CD4-positive, CD25-positive, alpha-beta regulatory T cell (primary cell): ENCODE data around the gene RNGTT. TPM values are rescaled to one million over a fixed set of nuclear protein-coding genes. Genes with fewer than 3 reads are reported as not detected.

Source experiments
- ATAC-seq, 2 donors: fragments of 150-1000 bp; cut with Tn5 transposase; one replicate each; pipeline ENCODE4 v1.10.0; 2021; ENCODE audit warnings: low read depth in 2 of 2, moderate number of reproducible peaks in 2 of 2, moderate library complexity in 1 of 2
- DNase-seq, 3 donors: peaks; one replicate each; pipeline versions ENCODE4 v3.0.0 to v3.0.0-alpha.2; 2012 to 2022; ENCODE audit warnings: mixed read lengths in 1 of 3
- H3K27ac ChIP-seq: one replicate; pipeline ENCODE4 v1.7.0; 2013; ENCODE audit warnings: mild to moderate bottlenecking, low read length; ENCODE audit not compliant: insufficient read depth, poor library complexity, severe bottlenecking
- H3K27me3 ChIP-seq: one replicate; pipeline ENCODE4 v1.7.0; 2013; ENCODE audit warnings: low read length; ENCODE audit not compliant: control insufficient read depth, insufficient read depth
- H3K36me3 ChIP-seq: one replicate; pipeline ENCODE4 v1.7.0; 2013; ENCODE audit warnings: mild to moderate bottlenecking, low read length, moderate library complexity; ENCODE audit not compliant: control insufficient read depth, insufficient read depth
- H3K4me1 ChIP-seq: 2 replicates; pipeline ENCODE4 v1.7.0; 2013; ENCODE audit warnings: mild to moderate bottlenecking, low read length; ENCODE audit not compliant: insufficient read depth, control insufficient read depth, poor library complexity, severe bottlenecking
- H3K4me3 ChIP-seq: one replicate; pipeline ENCODE4 v1.7.0; 2013; ENCODE audit warnings: low read depth, mild to moderate bottlenecking, low read length, moderate library complexity
- H3K9me3 ChIP-seq, 2 experiments: 1 replicate in 1 of 2; 2 replicates in 1 of 2; pipeline ENCODE4 v1.7.0; 2013; ENCODE audit warnings: low read length in 2 of 2, mild to moderate bottlenecking in 1 of 2, moderate library complexity in 1 of 2; ENCODE audit not compliant: control insufficient read depth in 2 of 2
- H3K27ac Mint-ChIP-seq, 3 donors: one replicate each; pipeline ENCODE4 v1.8.0; 2020 to 2022; ENCODE audit warnings: mild to moderate bottlenecking in 3 of 3, mixed read lengths in 3 of 3, moderate library complexity in 2 of 3
- H3K27me3 Mint-ChIP-seq: one replicate; pipeline ENCODE4 v1.8.0; 2022; ENCODE audit warnings: mild to moderate bottlenecking, mixed read lengths
- H3K36me3 Mint-ChIP-seq: one replicate; pipeline ENCODE4 v1.8.0; 2020; ENCODE audit warnings: mixed read lengths
- H3K4me1 Mint-ChIP-seq, 4 donors: one replicate each; pipeline ENCODE4 v1.8.0; 2020 to 2022; ENCODE audit warnings: mixed read lengths in 4 of 4, mild to moderate bottlenecking in 1 of 4
- H3K4me3 Mint-ChIP-seq, 4 donors: one replicate each; pipeline ENCODE4 v1.8.0; 2020 to 2022; ENCODE audit warnings: mild to moderate bottlenecking in 4 of 4, mixed read lengths in 4 of 4, moderate library complexity in 3 of 4
- H3K9me3 Mint-ChIP-seq, 7 donors: one replicate each; pipeline ENCODE4 v1.8.0; 2020 to 2022; ENCODE audit warnings: mixed read lengths in 7 of 7, mild to moderate bottlenecking in 3 of 7, moderate library complexity in 2 of 7
- polyA plus RNA-seq, 4 donors: library from polyadenylated mRNA; unstranded; fragments of 300-500 nt; fragmentation: Illumina TruSeq; gene quantifications; one replicate each; pipeline ENCODE4 v1.2.3, GENCODE V29; 2021
- total RNA-seq: library from RNA; stranded (reverse); gene quantifications from one replicate; pipeline ENCODE4 v1.2.3, GENCODE V29; 2022

The RNGTT gene
- total and polyA plus RNA-seq, 5 donors from 2014 or later: 14.8 to 22.5 (median 21.8) TPM

- Histone ChIP-seq H3K4me1 (no peaks in the 10 kb centered on the region), H3K27ac (no peak overlapping the region), H3K27me3 (no peaks in the 10 kb centered on the region), H3K36me3 (no peaks in the 10 kb centered on the region), H3K9me3 (no peaks in the 10 kb centered on the region), H3K4me3 (no peak overlapping the region)
- DNase-seq: no peak
- ATAC-seq: no peak
- H3K27me3 Mint-ChIP-seq: no peaks in the 10 kb centered on the region
- H3K4me1 Mint-ChIP-seq: peaks cover 0 to 9% (median 4%) of the 10 kb centered on the region in 4 donors
- H3K4me3 Mint-ChIP-seq: no peak overlapping the region
- no peak overlapping the region for H3K27ac Mint-ChIP-seq
- peaks cover 8% of the 10 kb centered on the region for H3K36me3 Mint-ChIP-seq
- no peaks in the 10 kb centered on the region for H3K9me3 Mint-ChIP-seq
Observed at GRCh38 chr6:88631830-88632229, 331.6 kb downstream of the RNGTT start.

GRCh38 chr6:88629838-88630494 lies 333.5 kb downstream of the RNGTT start:
- H3K9me3 Mint-ChIP-seq: peaks cover 0 to 2% (median 0%) of the 10 kb centered on the region in 7 donors
- H3K27me3 Mint-ChIP-seq: no peaks in the 10 kb centered on the region
- Histone ChIP-seq H3K9me3 (no peaks in the 10 kb centered on the region), H3K27me3 (no peaks in the 10 kb centered on the region), H3K4me1 (no peaks in the 10 kb centered on the region), H3K27ac (no peak overlapping the region), H3K36me3 (no peaks in the 10 kb centered on the region), H3K4me3 (no peak overlapping the region)
- DNase-seq (peak in 1 of 3 donors; percentile 13), ATAC-seq (no peak)
- H3K4me1 Mint-ChIP-seq: peaks cover 4 to 9% (median 4%) of the 10 kb centered on the region in 4 donors
- peaks cover 5% of the 10 kb centered on the region for H3K36me3 Mint-ChIP-seq
- no peak overlapping the region for H3K4me3 Mint-ChIP-seq
- H3K27ac Mint-ChIP-seq: no peak overlapping the region

GRCh38 chr6:88626460-88626859 lies 337.0 kb downstream of the RNGTT start:
- Histone ChIP-seq H3K4me1 (no peaks in the 10 kb centered on the region), H3K27me3 (no peaks in the 10 kb centered on the region), H3K9me3 (no peaks in the 10 kb centered on the region), H3K4me3 (no peak overlapping the region), H3K36me3 (no peaks in the 10 kb centered on the region), H3K27ac (no peak overlapping the region)
- H3K27ac Mint-ChIP-seq: no peak overlapping the region
- H3K4me1 Mint-ChIP-seq: peaks cover 2 to 6% (median 4%) of the 10 kb centered on the region in 4 donors
- H3K9me3 Mint-ChIP-seq: peaks cover 0 to 2% (median 0%) of the 10 kb centered on the region in 7 donors
- no peak overlapping the region for H3K4me3 Mint-ChIP-seq
- peaks cover 8% of the 10 kb centered on the region for H3K36me3 Mint-ChIP-seq
- ATAC-seq (no peak), DNase-seq (no peak)
- no peaks in the 10 kb centered on the region for H3K27me3 Mint-ChIP-seq

GRCh38 chr6:88623531-88623930 lies 339.9 kb downstream of the RNGTT start:
- H3K4me3 ChIP-seq: no peak overlapping the region
- no peaks in the 10 kb centered on the region for H3K4me1 ChIP-seq
- H3K27me3 ChIP-seq: no peaks in the 10 kb centered on the region
- no peak overlapping the region for H3K27ac Mint-ChIP-seq
- H3K36me3 Mint-ChIP-seq: peaks cover 12% of the 10 kb centered on the region
- H3K27me3 Mint-ChIP-seq: no peaks in the 10 kb centered on the region
- H3K9me3 Mint-ChIP-seq: peaks cover 0 to 4% (median 0%) of the 10 kb centered on the region in 7 donors
- H3K27ac ChIP-seq: no peak overlapping the region
- no peak for DNase-seq
- ATAC-seq: no peak
- no peaks in the 10 kb centered on the region for H3K9me3 ChIP-seq
- no peak overlapping the region for H3K4me3 Mint-ChIP-seq
- peaks cover 0 to 5% (median 4%) of the 10 kb centered on the region in 4 donors for H3K4me1 Mint-ChIP-seq
- no peaks in the 10 kb centered on the region for H3K36me3 ChIP-seq

- DNase-seq (no peak), ATAC-seq (no peak)
- Histone ChIP-seq H3K27ac (no peak overlapping the region), H3K36me3 (no peaks in the 10 kb centered on the region), H3K4me1 (no peaks in the 10 kb centered on the region), H3K9me3 (no peaks in the 10 kb centered on the region), H3K4me3 (no peak overlapping the region), H3K27me3 (no peaks in the 10 kb centered on the region)
- Mint-ChIP-seq H3K4me1 (peaks cover 0 to 6% (median 4%) of the 10 kb centered on the region in 4 donors), H3K9me3 (peaks cover 0 to 4% (median 0%) of the 10 kb centered on the region in 7 donors), H3K4me3 (no peak overlapping the region), H3K36me3 (peaks cover 21% of the 10 kb centered on the region), H3K27me3 (no peaks in the 10 kb centered on the region), H3K27ac (no peak overlapping the region)
Observed at GRCh38 chr6:88619951-88620350, 343.5 kb downstream of the RNGTT start.

GRCh38 chr6:88616380-88616779 lies 347.0 kb downstream of the RNGTT start:
- Mint-ChIP-seq H3K27me3 (no peaks in the 10 kb centered on the region), H3K36me3 (peaks cover 44% of the 10 kb centered on the region), H3K9me3 (peaks cover 0 to 4% (median under 1%) of the 10 kb centered on the region in 7 donors), H3K27ac (no peak overlapping the region), H3K4me1 (peaks cover 3 to 5% (median 4%) of the 10 kb centered on the region in 4 donors), H3K4me3 (no peak overlapping the region)
- H3K9me3 ChIP-seq: no peaks in the 10 kb centered on the region
- no peaks in the 10 kb centered on the region for H3K27me3 ChIP-seq
- no peaks in the 10 kb centered on the region for H3K4me1 ChIP-seq
- no peak for DNase-seq
- H3K36me3 ChIP-seq: peaks cover 20% of the 10 kb centered on the region
- no peak overlapping the region for H3K4me3 ChIP-seq
- ATAC-seq: no peak
- no peak overlapping the region for H3K27ac ChIP-seq

- Histone ChIP-seq H3K27me3 (no peaks in the 10 kb centered on the region), H3K4me3 (no peak overlapping the region)
- H3K27ac Mint-ChIP-seq: no peak overlapping the region
Observed at GRCh38 chr6:88614316-88614877, 349.0 kb downstream of the RNGTT start.

GRCh38 chr6:88612631-88613030 lies 350.8 kb downstream of the RNGTT start:
- H3K27ac Mint-ChIP-seq: no peak overlapping the region
- no peak overlapping the region for H3K4me3 Mint-ChIP-seq
- peaks cover 56% of the 10 kb centered on the region for H3K36me3 Mint-ChIP-seq
- Histone ChIP-seq H3K27me3 (no peaks in the 10 kb centered on the region), H3K9me3 (no peaks in the 10 kb centered on the region), H3K36me3 (peaks cover 25% of the 10 kb centered on the region), H3K4me3 (no peak overlapping the region), H3K4me1 (no peaks in the 10 kb centered on the region), H3K27ac (no peak overlapping the region)
- H3K4me1 Mint-ChIP-seq: peaks cover 0 to 5% (median 3%) of the 10 kb centered on the region in 4 donors
- no peaks in the 10 kb centered on the region for H3K27me3 Mint-ChIP-seq
- DNase-seq: no peak
- ATAC-seq: no peak
- H3K9me3 Mint-ChIP-seq: peaks cover 0 to 9% (median 3%) of the 10 kb centered on the region in 7 donors

More at GRCh38 chr6:88614316-88614877, 349.0 kb downstream of the RNGTT start:
- no peaks in the 10 kb centered on the region for H3K27me3 Mint-ChIP-seq
- no peak for ATAC-seq
- no peak for DNase-seq
- H3K36me3 Mint-ChIP-seq: peaks cover 53% of the 10 kb centered on the region
- H3K4me1 Mint-ChIP-seq: peaks cover 2 to 5% (median 3%) of the 10 kb centered on the region in 4 donors
- Histone ChIP-seq H3K36me3 (peaks cover 25% of the 10 kb centered on the region), H3K4me1 (no peaks in the 10 kb centered on the region), H3K9me3 (no peaks in the 10 kb centered on the region), H3K27ac (no peak overlapping the region)
- H3K9me3 Mint-ChIP-seq: peaks cover 0 to 5% (median 2%) of the 10 kb centered on the region in 7 donors
- no peak overlapping the region for H3K4me3 Mint-ChIP-seq
